ENCODE data around the gene TEDC1. TPM values are rescaled to one million over a fixed set of nuclear protein-coding genes. Genes with fewer than 3 reads are reported as not detected.

The TEDC1 gene
- total and polyA plus RNA-seq, 3 experiments from 2014 or later: 14.7 to 56.5 (median 52.1) TPM

DNA sequence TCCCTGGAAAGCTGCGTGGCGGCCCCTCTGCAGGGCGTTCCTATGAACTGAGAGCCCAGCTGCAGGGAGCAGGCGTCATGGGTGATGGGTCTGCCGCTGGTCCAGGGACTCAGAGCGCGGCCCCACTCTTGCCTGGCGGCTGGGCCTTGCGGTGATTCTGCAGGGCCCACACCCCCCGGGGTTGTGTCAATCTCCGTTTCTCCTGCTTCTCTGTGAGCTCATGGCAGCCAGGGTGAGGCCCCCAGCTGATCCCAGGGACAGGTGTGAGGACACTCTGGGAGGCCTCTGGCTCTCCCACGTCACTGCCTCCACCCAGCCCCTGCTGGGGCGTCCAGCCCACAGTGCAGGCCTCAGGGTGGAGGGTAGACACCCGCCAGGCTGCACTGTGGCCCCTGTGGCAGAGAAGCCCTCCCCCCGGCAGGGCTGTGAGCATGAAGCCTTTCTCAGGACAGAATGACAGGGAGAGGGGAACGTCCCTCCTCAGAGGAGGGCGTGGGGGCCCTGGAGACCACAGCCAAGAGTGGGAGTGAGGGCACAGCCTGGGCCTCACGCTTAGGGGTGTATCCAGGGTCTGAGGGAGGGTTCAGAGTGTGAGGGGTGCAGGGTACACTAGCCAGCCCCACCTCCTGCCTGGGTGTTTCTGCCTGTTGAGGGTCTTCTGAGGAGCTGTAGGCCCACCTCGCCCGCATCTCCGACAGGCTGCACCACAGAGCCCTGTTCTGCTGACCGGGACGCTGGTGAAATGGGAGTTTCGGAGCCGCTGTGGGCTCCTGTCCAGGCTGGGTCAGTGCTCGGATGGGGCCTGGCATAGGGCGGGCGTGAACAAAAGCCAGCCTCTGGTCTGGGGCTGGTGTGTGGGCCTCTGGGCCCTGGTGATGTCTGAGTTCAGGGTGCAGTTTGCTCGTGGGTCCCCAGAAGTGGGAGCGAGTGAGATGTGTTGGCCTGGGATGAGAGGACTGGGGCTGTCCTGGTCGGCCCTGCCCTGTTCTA is 43.1 kb upstream of the TEDC1 start:
- H3K4me1 ChIP-seq (ENCODE audit: insufficient read depth, low read length): no peaks in the 10 kb centered on the region
- no peaks in the 10 kb centered on the region for H3K9me3 Mint-ChIP-seq
- POLR2A ChIA-PET: interaction anchor here (1.0 kb wide), 1 partner anchor 42 kb away, joined by 5 read pairs; no protein-coding TSS in a partner anchor
- H3K27me3 ChIP-seq (ENCODE audit: insufficient read depth, low read length, poor library complexity, severe bottlenecking): no peaks in the 10 kb centered on the region
- H3K36me3 ChIP-seq (ENCODE audit: insufficient read depth, low read length): no peaks in the 10 kb centered on the region
- H3K27ac Mint-ChIP-seq: no peak overlapping the region
- H3K9me3 ChIP-seq (ENCODE audit: low read length): no peaks in the 10 kb centered on the region
- H3K27me3 Mint-ChIP-seq: no peaks in the 10 kb centered on the region
- CTCF ChIA-PET: interaction anchor here (1.0 to 3.1 kb wide), 9 partner anchors 9 to 137 kb away, joined by 3 to 26 read pairs (median 3); no protein-coding TSS in a partner anchor
- no peak overlapping the region for H3K4me3 Mint-ChIP-seq
- no peak overlapping the region for H3K27ac ChIP-seq (ENCODE audit: low read depth, low read length)
- H3K4me3 ChIP-seq (ENCODE audit: low read length): no peak overlapping the region
- H3K4me1 Mint-ChIP-seq: no peaks in the 10 kb centered on the region
- peaks cover 0 to 25% (median 3%) of the 10 kb centered on the region in 3 donors for H3K36me3 Mint-ChIP-seq
- DNase-seq: no peak

DNA sequence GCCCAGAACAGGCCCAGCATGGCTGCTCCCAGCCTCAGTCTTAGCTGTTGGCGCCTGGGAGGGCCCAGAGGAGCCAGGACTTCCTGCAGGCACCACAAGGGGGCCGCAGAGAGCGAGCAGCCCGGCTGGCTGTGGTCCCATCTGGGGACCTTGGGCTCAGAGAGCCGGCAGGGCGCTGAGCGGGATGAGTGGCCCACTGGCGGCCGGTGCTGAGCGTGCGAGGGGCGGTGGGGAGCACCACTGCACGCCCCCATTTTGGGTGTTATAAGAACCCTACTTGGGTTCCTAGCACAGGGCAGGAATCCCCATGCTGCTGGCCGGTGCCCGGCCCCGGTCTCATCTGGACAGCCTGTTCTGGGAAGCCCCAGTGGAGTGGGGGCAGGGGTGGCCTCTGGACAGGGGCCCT is 42.3 kb upstream of the TEDC1 start:
- Histone ChIP-seq H3K27me3 (ENCODE audit: insufficient read depth, low read length, poor library complexity, severe bottlenecking) (no peaks in the 10 kb centered on the region), H3K27ac (ENCODE audit: low read depth, low read length) (no peak overlapping the region), H3K4me3 (ENCODE audit: low read length) (no peak overlapping the region), H3K36me3 (ENCODE audit: insufficient read depth, low read length) (no peaks in the 10 kb centered on the region), H3K4me1 (ENCODE audit: insufficient read depth, low read length) (no peaks in the 10 kb centered on the region), H3K9me3 (ENCODE audit: low read length) (no peaks in the 10 kb centered on the region)
- peaks cover 0 to 27% (median 3%) of the 10 kb centered on the region in 3 donors for H3K36me3 Mint-ChIP-seq
- H3K27ac Mint-ChIP-seq: no peak overlapping the region
- ChIA-PET CTCF (interaction anchor here (1.0 to 3.1 kb wide), 7 partner anchors 17 to 138 kb away, joined by 3 to 26 read pairs (median 3); no protein-coding TSS in a partner anchor), POLR2A (interaction anchor here (1.0 kb wide), 1 partner anchor 41 kb away, joined by 5 read pairs; no protein-coding TSS in a partner anchor)
- H3K4me3 Mint-ChIP-seq: no peak overlapping the region
- peak; percentile 51 to 75 (median 55) for DNase-seq
- no peaks in the 10 kb centered on the region for H3K9me3 Mint-ChIP-seq
- H3K27me3 Mint-ChIP-seq: no peaks in the 10 kb centered on the region
- H3K4me1 Mint-ChIP-seq: no peaks in the 10 kb centered on the region

DNA sequence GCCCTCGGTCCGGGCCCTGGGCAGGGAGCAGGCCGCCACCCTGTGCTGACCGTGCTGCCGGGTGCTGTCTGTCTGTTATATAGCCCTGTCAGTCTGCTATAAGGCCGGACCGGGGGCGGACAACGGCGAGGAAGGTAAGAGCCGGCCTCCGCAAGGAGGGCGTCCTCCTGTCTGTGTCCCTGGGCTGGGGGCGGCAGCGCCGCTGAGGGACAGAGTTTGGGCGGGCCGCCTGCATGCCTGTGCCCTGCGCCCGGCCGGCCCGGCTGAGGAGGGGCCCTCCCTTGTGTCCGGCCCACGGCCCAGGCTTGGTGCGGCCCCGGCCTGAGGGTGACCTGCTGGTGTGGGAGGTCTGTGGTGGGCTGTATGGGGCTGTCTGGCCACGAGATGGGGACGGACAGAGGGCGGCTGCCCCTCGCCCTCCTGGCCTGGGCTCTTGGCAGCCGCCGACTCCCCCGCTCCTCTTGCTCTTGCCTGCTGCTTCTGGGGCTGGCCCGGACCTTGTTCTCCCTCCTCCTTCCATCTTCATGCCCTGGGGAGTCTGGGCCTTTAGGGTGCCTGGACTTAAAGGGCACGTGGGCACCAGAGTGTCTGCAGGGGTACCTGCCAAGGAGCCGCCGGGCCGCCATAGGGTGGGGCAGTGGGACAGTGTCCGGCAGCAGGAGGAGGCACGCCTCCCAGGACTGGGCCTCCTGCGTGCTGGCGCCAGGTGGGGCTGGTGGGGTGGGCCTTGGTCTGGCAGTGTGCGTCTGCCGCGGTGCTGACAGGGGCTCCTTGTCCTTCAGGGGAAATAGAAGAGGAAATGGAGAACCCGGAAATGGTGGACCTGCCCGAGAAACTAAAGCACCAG is 41.5 kb upstream of the TEDC1 start:
- Mint-ChIP-seq H3K27me3 (no peaks in the 10 kb centered on the region), H3K4me3 (no peak overlapping the region), H3K9me3 (no peaks in the 10 kb centered on the region), H3K36me3 (peaks cover 0 to 31% (median 3%) of the 10 kb centered on the region in 3 donors), H3K27ac (no peak overlapping the region), H3K4me1 (no peaks in the 10 kb centered on the region)
- no peak overlapping the region for H3K4me3 ChIP-seq (ENCODE audit: low read length)
- no peaks in the 10 kb centered on the region for H3K36me3 ChIP-seq (ENCODE audit: insufficient read depth, low read length)
- no peak overlapping the region for H3K27ac ChIP-seq (ENCODE audit: low read depth, low read length)
- POLR2A ChIA-PET: no interaction called here
- CTCF ChIA-PET: no interaction called here
- DNase-seq: no peak
- H3K9me3 ChIP-seq (ENCODE audit: low read length): no peaks in the 10 kb centered on the region
- no peaks in the 10 kb centered on the region for H3K27me3 ChIP-seq (ENCODE audit: insufficient read depth, low read length, poor library complexity, severe bottlenecking)
- no peaks in the 10 kb centered on the region for H3K4me1 ChIP-seq (ENCODE audit: insufficient read depth, low read length)

DNA sequence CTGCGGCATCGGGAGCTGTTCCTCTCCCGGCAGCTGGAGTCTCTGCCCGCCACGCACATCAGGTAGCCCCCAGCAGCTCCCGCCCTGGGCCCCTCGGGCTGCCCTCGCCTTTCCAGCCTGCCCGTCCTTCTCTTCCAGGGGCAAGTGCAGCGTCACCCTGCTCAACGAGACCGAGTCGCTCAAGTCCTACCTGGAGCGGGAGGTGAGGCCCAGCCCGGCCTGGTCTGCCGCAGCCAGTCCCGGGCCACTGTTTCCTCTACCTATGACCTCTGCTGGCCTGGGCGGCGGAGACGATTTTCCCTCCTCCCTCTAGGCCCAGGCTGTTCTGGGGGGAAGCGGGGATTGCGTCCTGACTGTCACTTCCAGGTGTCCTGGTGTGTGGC is 40.9 kb upstream of the TEDC1 start:
- CTCF ChIA-PET: no interaction called here

DNA sequence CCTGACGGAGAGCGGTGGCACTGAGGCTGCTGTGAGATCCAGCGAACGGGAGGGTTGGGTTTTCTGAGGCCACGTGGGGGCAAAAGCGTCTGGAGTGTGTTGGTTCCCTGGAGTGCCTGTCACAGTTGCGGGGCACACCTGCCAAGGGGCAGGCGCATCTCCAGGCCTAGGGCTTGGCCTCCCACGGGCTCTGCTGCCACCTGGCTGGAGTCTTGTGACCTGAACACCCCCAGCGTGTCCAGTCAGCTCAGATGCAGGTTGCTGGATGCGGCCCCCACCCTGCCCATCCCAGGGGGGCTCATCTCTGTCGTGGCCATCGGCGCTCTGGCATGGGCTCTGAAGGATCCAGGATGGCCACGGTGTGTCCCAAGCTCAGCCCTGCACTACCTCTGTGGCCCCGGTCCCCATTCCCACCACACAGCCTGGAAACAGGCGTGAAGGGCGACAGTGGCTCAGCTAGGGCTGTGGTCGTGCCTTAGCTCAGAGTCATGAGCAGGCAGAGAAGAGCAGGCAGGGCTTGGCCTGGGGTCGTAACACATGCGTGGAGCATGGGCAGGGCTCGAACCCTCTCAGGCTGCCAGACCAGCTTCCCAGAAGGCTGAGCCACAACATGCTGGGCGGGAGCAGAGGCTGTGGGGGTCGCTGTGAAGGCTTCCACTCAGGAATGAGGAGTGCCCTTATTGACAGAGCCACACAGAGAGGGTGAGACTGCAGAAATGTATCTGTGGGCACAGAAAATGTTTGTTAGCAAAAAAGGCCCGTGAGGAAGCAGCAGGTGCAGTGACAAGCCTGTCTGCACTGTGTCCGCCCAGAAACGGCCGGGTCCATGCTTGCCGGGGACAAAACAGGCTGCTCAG is 40.0 kb upstream of the TEDC1 start:
- no peaks in the 10 kb centered on the region for H3K36me3 ChIP-seq (ENCODE audit: insufficient read depth, low read length)
- POLR2A ChIA-PET: no interaction called here
- Mint-ChIP-seq H3K27me3 (no peaks in the 10 kb centered on the region), H3K4me3 (no peak overlapping the region), H3K9me3 (no peaks in the 10 kb centered on the region), H3K36me3 (peaks cover 0 to 41% (median 7%) of the 10 kb centered on the region in 3 donors), H3K27ac (no peak overlapping the region), H3K4me1 (no peaks in the 10 kb centered on the region)
- no peaks in the 10 kb centered on the region for H3K27me3 ChIP-seq (ENCODE audit: insufficient read depth, low read length, poor library complexity, severe bottlenecking)
- CTCF ChIA-PET: interaction anchor here (1.5 to 2.0 kb wide), 2 partner anchors 39 to 80 kb away, joined by 5 to 7 read pairs; no protein-coding TSS in a partner anchor
- no peaks in the 10 kb centered on the region for H3K9me3 ChIP-seq (ENCODE audit: low read length)
- no peak for DNase-seq
- H3K27ac ChIP-seq (ENCODE audit: low read depth, low read length): no peak overlapping the region
- H3K4me3 ChIP-seq (ENCODE audit: low read length): no peak overlapping the region
- H3K4me1 ChIP-seq (ENCODE audit: insufficient read depth, low read length): no peaks in the 10 kb centered on the region

More for the DNA sequence above, 40.9 kb upstream of the TEDC1 start:
- Mint-ChIP-seq H3K27me3 (no peaks in the 10 kb centered on the region), H3K27ac (no peak overlapping the region), H3K4me3 (no peak overlapping the region), H3K9me3 (no peaks in the 10 kb centered on the region), H3K36me3 (peaks cover 0 to 32% (median 3%) of the 10 kb centered on the region in 3 donors), H3K4me1 (no peaks in the 10 kb centered on the region)
- POLR2A ChIA-PET: no interaction called here
- Histone ChIP-seq H3K27me3 (ENCODE audit: insufficient read depth, low read length, poor library complexity, severe bottlenecking) (no peaks in the 10 kb centered on the region), H3K36me3 (ENCODE audit: insufficient read depth, low read length) (no peaks in the 10 kb centered on the region), H3K27ac (ENCODE audit: low read depth, low read length) (no peak overlapping the region), H3K4me3 (ENCODE audit: low read length) (no peak overlapping the region), H3K9me3 (ENCODE audit: low read length) (no peaks in the 10 kb centered on the region), H3K4me1 (ENCODE audit: insufficient read depth, low read length) (no peaks in the 10 kb centered on the region)
- no peak for DNase-seq

DNA sequence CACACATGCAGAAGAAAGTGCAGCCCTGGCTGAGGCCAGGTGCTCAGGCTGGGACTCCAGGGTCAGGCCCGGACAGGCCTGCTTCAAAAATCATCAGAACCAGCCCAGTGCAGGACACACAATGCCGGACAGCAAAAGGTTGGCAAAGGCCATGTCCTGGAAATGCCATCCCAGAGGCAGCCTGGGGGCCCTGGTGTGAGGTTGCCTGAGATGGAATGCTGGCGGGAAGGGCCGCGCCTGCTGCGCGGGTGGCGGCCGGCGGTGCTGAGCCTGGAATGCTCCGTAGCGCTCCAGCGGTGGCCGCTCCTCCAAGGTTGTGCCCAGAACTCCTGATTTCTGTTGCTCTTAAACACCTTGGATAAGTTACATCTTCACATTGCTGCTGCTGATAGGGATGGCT is 38.1 kb upstream of the TEDC1 start:
- H3K4me3 ChIP-seq (ENCODE audit: low read length): no peak overlapping the region
- H3K27me3 ChIP-seq (ENCODE audit: insufficient read depth, low read length, poor library complexity, severe bottlenecking): no peaks in the 10 kb centered on the region
- H3K4me3 Mint-ChIP-seq: no peak overlapping the region
- ChIA-PET CTCF (interaction anchor here (0.9 to 2.0 kb wide), 4 partner anchors 18 to 82 kb away, joined by 3 to 5 read pairs (median 4); no protein-coding TSS in a partner anchor), POLR2A (interaction anchor here (1.2 kb wide), 1 partner anchor 37 kb away, joined by 3 read pairs; no protein-coding TSS in a partner anchor)
- H3K27me3 Mint-ChIP-seq: no peaks in the 10 kb centered on the region
- peaks cover 0 to 45% (median 7%) of the 10 kb centered on the region in 3 donors for H3K36me3 Mint-ChIP-seq
- no peaks in the 10 kb centered on the region for H3K4me1 Mint-ChIP-seq
- H3K9me3 ChIP-seq (ENCODE audit: low read length): no peaks in the 10 kb centered on the region
- no peaks in the 10 kb centered on the region for H3K4me1 ChIP-seq (ENCODE audit: insufficient read depth, low read length)
- H3K9me3 Mint-ChIP-seq: no peaks in the 10 kb centered on the region
- no peak overlapping the region for H3K27ac Mint-ChIP-seq
- DNase-seq: no peak
- no peak overlapping the region for H3K27ac ChIP-seq (ENCODE audit: low read depth, low read length)
- H3K36me3 ChIP-seq (ENCODE audit: insufficient read depth, low read length): no peaks in the 10 kb centered on the region

DNA sequence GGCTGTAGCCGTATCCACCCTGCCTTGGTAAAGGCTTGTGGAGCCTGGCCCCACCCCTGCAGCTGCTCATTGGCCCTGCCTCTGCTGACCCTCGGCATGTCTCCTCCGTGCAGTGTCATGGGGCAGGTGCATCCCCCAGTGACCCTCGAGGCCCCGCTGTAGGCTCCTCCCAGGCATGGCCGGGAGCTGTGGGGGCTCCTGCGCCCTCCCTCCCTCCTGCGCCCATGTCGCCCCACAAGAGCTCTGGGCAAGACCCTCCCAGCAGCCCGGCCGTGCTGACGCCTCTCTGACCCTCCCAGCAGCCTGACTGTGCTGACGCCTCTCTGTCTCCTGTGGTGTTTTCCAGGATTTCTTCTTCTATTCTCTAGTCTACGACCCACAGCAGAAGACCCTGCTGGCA is 37.2 kb upstream of the TEDC1 start:
- Histone ChIP-seq H3K27me3 (ENCODE audit: insufficient read depth, low read length, poor library complexity, severe bottlenecking) (no peaks in the 10 kb centered on the region), H3K4me3 (ENCODE audit: low read length) (no peak overlapping the region), H3K27ac (ENCODE audit: low read depth, low read length) (no peak overlapping the region), H3K4me1 (ENCODE audit: insufficient read depth, low read length) (no peaks in the 10 kb centered on the region), H3K36me3 (ENCODE audit: insufficient read depth, low read length) (no peaks in the 10 kb centered on the region), H3K9me3 (ENCODE audit: low read length) (no peaks in the 10 kb centered on the region)
- Mint-ChIP-seq H3K27me3 (no peaks in the 10 kb centered on the region), H3K9me3 (no peaks in the 10 kb centered on the region), H3K4me3 (no peak overlapping the region), H3K36me3 (peaks cover 0 to 45% (median 7%) of the 10 kb centered on the region in 3 donors), H3K27ac (peak overlapping the region in 1 of 8 donors; percentile 40), H3K4me1 (no peaks in the 10 kb centered on the region)
- no peak for DNase-seq
- ChIA-PET POLR2A (interaction anchor here (1.2 kb wide), 1 partner anchor 36 kb away, joined by 3 read pairs; no protein-coding TSS in a partner anchor), CTCF (interaction anchor here (0.6 kb wide), 1 partner anchor 50 kb away, joined by 3 read pairs; no protein-coding TSS in a partner anchor)
